Measurements from ENCODE around the gene SLC35F6. TPM values are rescaled to one million over a fixed set of nuclear protein-coding genes. Genes with fewer than 3 reads are reported as not detected.

Gene SLC35F6, protein sequence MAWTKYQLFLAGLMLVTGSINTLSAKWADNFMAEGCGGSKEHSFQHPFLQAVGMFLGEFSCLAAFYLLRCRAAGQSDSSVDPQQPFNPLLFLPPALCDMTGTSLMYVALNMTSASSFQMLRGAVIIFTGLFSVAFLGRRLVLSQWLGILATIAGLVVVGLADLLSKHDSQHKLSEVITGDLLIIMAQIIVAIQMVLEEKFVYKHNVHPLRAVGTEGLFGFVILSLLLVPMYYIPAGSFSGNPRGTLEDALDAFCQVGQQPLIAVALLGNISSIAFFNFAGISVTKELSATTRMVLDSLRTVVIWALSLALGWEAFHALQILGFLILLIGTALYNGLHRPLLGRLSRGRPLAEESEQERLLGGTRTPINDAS
- total RNA-seq = 12.4 TPM

- DNase-seq = peak; percentile 90
Observed at GRCh38 chr2:26764078-26764887, at the start of gene SLC35F6. Gene SLC35F6 (plus strand): TSS chr2:26764284. CDS start chr2:26764350, 66 bp downstream.

DNA sequence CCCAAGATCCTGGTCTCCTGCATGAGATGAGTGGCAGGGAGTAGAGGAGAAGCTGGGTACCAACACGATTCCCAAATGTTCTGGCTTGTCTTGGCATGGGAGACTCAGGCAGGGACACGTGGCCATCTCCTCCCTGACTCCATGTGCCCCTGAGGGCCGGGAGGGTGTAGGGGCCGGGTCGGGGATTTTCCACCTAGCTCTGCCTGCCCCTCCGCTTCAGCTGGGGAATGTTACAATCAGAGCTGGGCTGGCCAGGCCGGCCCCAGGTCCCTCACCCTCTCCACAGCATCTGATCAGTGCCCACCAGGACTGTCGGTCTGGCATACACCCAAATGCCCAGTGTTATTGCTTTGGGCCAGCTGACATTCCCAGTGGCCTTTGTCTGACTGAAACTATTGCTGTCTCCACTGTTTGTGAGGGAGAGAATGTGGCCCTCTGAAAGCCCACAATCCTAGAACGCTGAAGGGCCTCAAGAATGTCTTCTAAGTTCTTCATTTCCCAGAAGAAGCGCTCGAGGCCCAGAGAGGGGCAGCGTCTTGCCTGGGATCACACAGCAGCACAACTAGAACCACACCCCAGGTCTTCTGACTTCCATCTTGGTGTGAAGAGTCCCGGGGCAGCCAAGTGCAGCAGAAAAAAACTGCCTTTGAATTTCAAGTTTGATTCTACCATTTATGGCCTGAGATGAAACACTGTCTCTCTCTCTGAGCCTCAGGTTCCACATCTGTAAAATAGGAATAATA, 48.4 kb upstream of the SLC35F6 start:
- DNase-seq = no peak

DNA sequence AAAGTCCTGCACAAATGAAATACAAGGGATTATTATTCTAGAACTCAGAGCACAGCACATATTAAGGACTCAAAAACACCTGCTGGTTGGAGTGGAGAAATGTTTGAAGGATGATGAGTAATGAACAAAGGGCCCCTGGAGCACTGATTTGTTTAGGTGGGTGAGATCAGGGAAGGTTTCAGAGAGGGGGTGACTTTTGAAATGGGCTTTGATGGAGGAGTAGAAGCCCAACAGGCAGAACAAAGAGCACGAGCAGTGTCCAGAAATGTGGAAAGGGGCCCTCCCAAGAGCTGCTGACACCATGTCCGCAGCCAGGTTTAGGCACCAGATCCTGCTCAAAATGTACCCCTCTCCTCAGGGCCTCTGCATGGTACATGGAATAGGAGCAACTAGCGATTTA, 47.7 kb upstream of the SLC35F6 start:
- DNase-seq = no peak

DNA sequence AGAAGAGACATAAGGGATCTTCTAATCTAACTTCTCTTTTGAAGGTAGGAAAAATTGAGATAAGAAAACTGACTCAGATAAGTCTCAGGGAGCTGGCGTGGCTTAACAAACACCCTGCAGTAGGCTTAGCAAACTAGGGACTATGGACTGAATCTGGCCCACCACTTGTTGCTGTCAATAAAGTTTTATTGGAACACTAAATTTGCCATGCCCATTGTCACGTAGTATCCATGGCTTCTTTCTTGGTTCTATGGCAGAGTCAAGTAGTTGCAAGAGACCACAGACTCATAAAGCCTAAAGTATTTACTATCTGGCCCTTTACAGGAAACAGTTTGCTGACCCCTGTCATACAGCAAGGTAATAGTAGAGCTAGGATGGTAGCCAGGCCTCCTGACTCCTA, 47.3 kb upstream of the SLC35F6 start:
- DNase-seq = no peak

- DNase-seq = no peak
Observed at GRCh38 chr2:26717362-26717761, 46.7 kb upstream of the SLC35F6 start.

- DNase-seq = no peak
Observed at GRCh38 chr2:26718949-26719686, 45.0 kb upstream of the SLC35F6 start.

DNA sequence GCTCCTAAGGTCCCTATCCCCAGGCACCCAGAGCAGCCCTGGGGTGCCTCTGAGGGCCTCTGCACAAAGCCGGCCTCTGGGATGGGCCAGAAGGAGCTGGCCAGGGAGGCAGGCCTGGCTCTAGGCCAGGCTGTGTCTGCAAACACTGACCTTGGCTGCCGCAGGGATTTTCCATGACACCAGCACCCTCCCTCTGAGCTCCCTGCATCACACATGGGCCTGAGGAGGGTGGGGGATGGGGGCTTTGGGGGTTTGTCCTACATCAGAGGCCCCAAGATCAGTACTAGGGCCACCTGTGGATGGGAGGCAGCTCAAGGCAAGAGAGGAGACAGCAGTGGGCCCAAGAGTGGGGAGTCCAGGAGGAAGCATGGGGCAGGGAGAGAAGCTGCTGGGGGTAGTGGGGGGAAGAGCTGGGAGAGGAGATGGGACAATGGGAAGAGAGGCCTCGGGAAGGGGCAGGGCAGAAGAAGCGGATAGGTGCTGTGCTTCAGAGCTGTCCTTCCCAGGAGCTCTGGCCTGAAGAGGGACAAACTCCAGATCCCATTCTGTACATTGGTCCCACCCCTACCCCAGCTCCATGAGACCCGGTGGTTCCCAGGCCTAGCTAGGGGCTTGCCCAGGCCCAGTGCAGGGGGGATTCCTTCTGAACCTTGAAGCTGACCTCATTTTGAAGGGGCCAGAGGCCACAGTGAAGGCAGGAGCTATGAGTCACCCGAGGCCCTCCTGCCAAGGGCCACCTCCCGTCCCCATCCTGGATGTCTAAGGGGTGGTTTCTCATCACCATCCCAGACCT, 43.6 kb upstream of the SLC35F6 start:
- DNase-seq = peak; percentile 81

DNA sequence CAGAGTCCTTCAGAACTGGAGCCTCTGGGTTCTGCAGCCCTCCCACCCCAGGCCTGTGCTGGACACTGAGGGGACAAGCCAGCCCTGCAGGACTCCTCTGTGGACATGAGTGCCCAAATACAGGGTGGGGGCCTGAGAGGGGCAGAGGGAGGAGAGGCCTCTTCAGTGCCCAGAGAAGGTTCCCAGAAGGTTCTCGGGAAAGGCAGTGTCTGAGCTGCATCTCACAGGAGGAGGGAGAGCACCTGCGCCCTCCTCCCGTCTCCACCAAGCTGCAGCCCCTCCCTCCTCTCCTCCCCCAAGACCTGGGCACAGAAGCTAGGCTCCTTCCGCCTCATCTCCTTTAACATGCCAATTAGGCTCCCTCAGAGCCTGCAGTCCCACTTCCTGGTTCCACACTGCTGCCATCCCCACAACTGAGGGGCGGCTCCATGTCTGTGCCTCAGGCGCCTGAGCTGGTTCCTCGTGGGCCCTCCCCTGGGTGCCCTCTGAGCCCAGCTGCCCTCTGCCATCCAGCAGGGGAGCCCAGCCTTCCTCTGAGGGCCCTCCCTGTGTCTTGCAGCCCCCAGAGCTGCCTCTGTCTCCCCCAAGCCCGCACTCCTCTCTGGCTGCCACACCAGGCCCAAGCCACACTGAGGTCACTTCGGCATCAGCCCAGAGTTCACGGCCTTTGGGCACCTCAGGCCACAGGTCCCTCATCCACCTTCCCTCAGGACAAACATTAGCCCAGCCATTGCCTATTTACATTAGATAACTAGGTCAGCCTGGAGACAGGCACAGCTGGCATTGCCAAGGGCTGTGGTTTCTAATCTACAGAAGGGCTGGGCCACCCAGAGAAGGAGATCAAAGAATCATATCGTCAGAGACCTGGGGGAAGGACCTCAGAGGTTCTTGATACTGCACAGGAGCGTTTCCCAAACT, 42.7 kb upstream of the SLC35F6 start:
- no peak for DNase-seq

- no peak for DNase-seq
Observed at GRCh38 chr2:26722328-26722727, 41.8 kb upstream of the SLC35F6 start.

GRCh38 chr2:26722911-26723310, 41.2 kb upstream of the SLC35F6 start:
- no peak for DNase-seq

GRCh38 chr2:26723475-26723874, 40.6 kb upstream of the SLC35F6 start:
- no peak for DNase-seq

DNA sequence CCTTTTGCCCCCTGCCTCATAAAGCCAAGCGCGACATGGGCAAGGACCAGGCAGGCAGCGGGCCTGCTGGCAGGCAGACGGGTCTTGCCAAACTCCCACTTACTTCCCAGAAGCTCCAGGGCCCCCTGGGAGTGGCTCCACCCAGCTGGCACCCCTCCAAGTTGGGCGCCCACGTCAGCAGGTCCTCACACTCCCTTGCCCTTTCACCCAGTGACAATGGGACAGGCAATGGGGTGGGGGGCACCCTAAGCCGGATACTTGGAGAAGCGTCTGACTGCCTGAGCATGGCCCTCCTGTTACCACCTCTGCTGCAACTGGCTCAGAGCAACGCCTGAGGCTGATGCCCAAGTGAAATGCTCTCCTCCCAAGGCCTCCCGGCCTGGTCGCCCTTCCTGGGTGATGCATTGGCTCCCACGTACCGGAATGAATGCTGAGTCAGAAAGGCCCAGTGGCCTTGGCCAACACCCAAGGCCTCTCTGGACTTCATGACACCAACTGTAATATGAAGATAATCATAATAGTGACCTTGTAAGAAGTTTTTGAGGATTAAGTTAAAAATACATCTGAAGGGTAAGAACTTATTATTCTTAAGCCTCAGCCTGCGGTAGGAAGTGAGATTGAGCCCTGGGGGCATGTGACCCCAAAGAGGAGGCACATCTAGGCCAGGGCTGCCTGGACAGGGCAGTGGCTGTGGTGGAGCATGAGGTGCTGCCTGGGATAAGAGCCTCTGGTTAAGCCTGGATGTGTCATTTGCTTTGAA, 39.9 kb upstream of the SLC35F6 start:
- DNase-seq = no peak

- no peak for DNase-seq
Observed at GRCh38 chr2:26724784-26725520, 39.1 kb upstream of the SLC35F6 start.

DNA sequence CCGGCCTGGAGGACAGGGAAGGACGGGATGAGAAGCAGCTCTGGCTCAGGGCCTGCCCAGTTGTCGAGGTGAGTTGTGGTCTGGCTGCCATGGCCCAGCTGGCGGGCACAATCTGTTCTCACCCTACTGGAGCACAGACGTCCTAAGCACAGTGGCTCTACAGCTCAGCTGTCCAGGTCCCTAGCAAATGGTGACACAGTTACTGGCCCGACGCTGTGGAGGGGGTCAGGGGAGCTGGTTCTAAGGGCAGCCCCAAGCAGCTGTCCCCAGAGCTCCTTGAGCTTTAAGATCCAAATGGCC, 38.6 kb upstream of the SLC35F6 start:
- DNase-seq = peak; percentile 86

GRCh38 chr2:26726228-26726627, 37.9 kb upstream of the SLC35F6 start:
- DNase-seq = no peak

GRCh38 chr2:26727641-26728561, 36.2 kb upstream of the SLC35F6 start:
- no peak for DNase-seq

- no peak for DNase-seq
Observed at GRCh38 chr2:26729311-26729710, 34.8 kb upstream of the SLC35F6 start.
